PC-9 (cell line): ENCODE results near the gene KLHDC4. TPM values are rescaled to one million over a fixed set of nuclear protein-coding genes. Genes with fewer than 3 reads are reported as not detected.
A peak's percentile ranks its signal among the peaks of the same experiment; 100 is the strongest.

Experiments
- BruUV-seq: library from RNA; stranded (reverse); fragments of 400-500 nt; replicated peaks from 2 replicates; lab custom pipeline; 2021; lab: Mats Ljungman, UMichigan
- CTCF ChIA-PET: fragments of 300-600 bp; sonication (Branson Sonifier 250); formaldehyde crosslinking; loops from one replicate; lab custom pipeline; 2022; ENCODE audit warnings: antibody characterized with exemption; lab: Charles Lee
- POLR2A ChIA-PET: fragments of 300-600 bp; sonication (Branson Sonifier 250); formaldehyde crosslinking; loops from one replicate; lab custom pipeline; 2022; ENCODE audit warnings: antibody characterized with exemption; ENCODE audit not compliant: unreplicated experiment; lab: Charles Lee
- DNase-seq, 2 experiments: peaks; one replicate each; pipeline versions ENCODE4 v3.0.0 to v3.0.0-alpha.2; 2015 to 2022; ENCODE audit warnings: mixed read lengths in 1 of 2
- H2AFZ ChIP-seq: fragments of 200-600 bp; sonication (generic); 2 replicates; pipeline ENCODE4 v1.8.1; 2017; ENCODE audit warnings: antibody characterized with exemption
- H3F3A ChIP-seq: fragments of 200-600 bp; sonication (generic); 2 replicates; pipeline ENCODE4 v1.8.1; 2017; ENCODE audit warnings: antibody characterized with exemption, mild to moderate bottlenecking, low read depth; ENCODE audit not compliant: insufficient read depth
- H3K27ac ChIP-seq: fragments of 200-600 bp; sonication (generic); 2 replicates; pipeline ENCODE4 v1.6.1; 2016; ENCODE audit warnings: mixed run types
- H3K27me3 ChIP-seq: fragments of 200-600 bp; sonication (generic); 2 replicates; pipeline ENCODE4 v1.6.1; 2016; ENCODE audit warnings: low read depth, mixed run types; ENCODE audit not compliant: insufficient read depth
- H3K36me3 ChIP-seq: fragments of 200-600 bp; sonication (generic); 2 replicates; pipeline ENCODE4 v1.6.1; 2016; ENCODE audit warnings: low read depth, mixed run types
- H3K4me1 ChIP-seq: fragments of 200-600 bp; sonication (generic); replicated peaks from 2 replicates; pipeline ENCODE4 v1.6.1; 2016; ENCODE audit warnings: mixed run types; ENCODE audit not compliant: insufficient read depth
- H3K4me2 ChIP-seq: fragments of 200-600 bp; sonication (generic); 2 replicates; pipeline ENCODE4 v1.6.1; 2017; ENCODE audit warnings: mixed run types
- H3K4me3 ChIP-seq: fragments of 200-600 bp; sonication (generic); 2 replicates; pipeline ENCODE4 v1.6.1; 2016; ENCODE audit warnings: mixed run types
- H3K79me2 ChIP-seq: fragments of 200-600 bp; sonication (generic); 2 replicates; pipeline ENCODE4 v1.6.1; 2017; ENCODE audit warnings: low read depth, mixed run types
- H3K9me2 ChIP-seq: fragments of 200-600 bp; sonication (generic); 2 replicates; pipeline ENCODE4 v1.8.1; 2017; ENCODE audit warnings: mild to moderate bottlenecking; ENCODE audit not compliant: insufficient read depth
- H3K9me3 ChIP-seq: fragments of 200-600 bp; sonication (generic); 2 replicates; pipeline ENCODE4 v1.8.1; 2016; ENCODE audit warnings: low read depth; ENCODE audit not compliant: insufficient read depth
- H4K20me1 ChIP-seq: fragments of 200-600 bp; sonication (generic); 2 replicates; pipeline ENCODE4 v1.8.1; 2017; ENCODE audit not compliant: insufficient read depth
- EZH2 ChIP-seq: fragments of 200-600 bp; sonication (generic); IDR thresholded peaks from 2 replicates; pipeline ENCODE4 v1.8.0; 2017; ENCODE audit warnings: antibody characterized with exemption, low read depth
- intact Hi-C: fragments of 100-400 bp; cut with micrococcal nuclease; formaldehyde crosslinking; loops from one replicate; pipeline ENCODE4 v1.10.0; 2022; ENCODE audit not compliant: unreplicated experiment
- total RNA-seq: library from RNA; stranded (reverse); gene quantifications from 2 replicates; pipeline ENCODE4 v1.2.3, GENCODE V29; 2021
- TF ChIP-seq, protein P1 (sequence below): fragments of 200-600 bp; sonication (generic); conservative IDR thresholded peaks from 2 replicates; pipeline ENCODE4 v1.6.1; 2017; ENCODE audit warnings: mixed run types, antibody characterized with exemption, mild to moderate bottlenecking, moderate library complexity

KLHDC4 gene
- total RNA-seq, 1 experiment from 2014 or later = 66.5 TPM

DNA sequence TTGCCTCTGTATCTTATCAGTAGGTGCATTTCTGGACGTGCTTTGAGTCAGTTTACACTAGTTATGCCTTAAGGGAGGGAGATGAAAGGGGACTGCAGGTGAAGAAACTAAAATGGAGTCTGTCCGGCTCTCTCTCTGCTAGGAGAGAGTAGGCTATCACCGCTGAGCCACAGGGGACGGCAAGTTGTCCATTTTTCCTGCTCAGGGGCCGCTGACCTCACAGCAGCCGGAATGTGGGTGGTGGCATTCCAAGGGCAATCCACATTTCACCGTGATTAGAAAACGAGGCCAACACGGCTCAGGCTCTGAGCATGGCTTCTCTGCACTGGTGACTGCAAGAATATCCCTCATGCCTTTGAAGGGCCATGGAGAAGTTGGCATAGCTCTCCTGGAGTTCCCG, 19.0 kb upstream of the KLHDC4 start:
- ChIA-PET CTCF (no interaction called here), POLR2A (no interaction called here)
- no peak for TF ChIP-seq EZH2
- TF ChIP-seq, protein P1, sequence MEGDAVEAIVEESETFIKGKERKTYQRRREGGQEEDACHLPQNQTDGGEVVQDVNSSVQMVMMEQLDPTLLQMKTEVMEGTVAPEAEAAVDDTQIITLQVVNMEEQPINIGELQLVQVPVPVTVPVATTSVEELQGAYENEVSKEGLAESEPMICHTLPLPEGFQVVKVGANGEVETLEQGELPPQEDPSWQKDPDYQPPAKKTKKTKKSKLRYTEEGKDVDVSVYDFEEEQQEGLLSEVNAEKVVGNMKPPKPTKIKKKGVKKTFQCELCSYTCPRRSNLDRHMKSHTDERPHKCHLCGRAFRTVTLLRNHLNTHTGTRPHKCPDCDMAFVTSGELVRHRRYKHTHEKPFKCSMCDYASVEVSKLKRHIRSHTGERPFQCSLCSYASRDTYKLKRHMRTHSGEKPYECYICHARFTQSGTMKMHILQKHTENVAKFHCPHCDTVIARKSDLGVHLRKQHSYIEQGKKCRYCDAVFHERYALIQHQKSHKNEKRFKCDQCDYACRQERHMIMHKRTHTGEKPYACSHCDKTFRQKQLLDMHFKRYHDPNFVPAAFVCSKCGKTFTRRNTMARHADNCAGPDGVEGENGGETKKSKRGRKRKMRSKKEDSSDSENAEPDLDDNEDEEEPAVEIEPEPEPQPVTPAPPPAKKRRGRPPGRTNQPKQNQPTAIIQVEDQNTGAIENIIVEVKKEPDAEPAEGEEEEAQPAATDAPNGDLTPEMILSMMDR = no peak
- Histone ChIP-seq H3K4me1 (peaks cover 10% of the 10 kb centered on the region), H3K27ac (no peak overlapping the region), H3F3A (peaks cover 10% of the 10 kb centered on the region; the same call in 1 of the 2 replicates), H3K79me2 (no peaks in the 10 kb centered on the region), H3K9me2 (no peaks in the 10 kb centered on the region), H3K4me3 (no peak overlapping the region), H4K20me1 (no peaks in the 10 kb centered on the region), H3K9me3 (no peaks in the 10 kb centered on the region), H3K27me3 (no peaks in the 10 kb centered on the region), H3K36me3 (no peaks in the 10 kb centered on the region), H3K4me2 (no peak overlapping the region), H2AFZ (no peak overlapping the region)
- intact Hi-C loops = no loop called here
- DNase-seq = peak in 1 of 2 experiments; percentile 42
- BruUV-seq = no TSS peak

DNA sequence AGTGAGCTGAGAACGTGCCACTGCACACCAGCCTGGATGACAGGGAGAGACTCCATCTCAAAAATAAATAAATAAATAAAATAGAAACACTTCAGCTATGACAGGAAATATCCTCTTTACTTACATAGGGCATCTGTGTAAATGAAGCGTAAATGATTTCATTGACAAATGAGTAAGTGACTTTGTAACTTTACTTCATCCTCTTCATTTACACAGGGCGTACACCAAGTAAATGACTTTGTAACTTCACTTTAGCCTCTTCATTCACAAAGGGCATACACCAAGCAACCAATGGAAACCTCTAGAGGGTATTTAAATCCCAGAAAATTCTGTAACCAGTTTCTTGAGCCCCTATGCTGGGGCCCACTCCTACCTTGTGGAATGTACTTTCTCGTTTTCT, 16.2 kb upstream of the KLHDC4 start:
- peaks cover 19% of the 10 kb centered on the region for H3K4me1 ChIP-seq
- POLR2A ChIA-PET = no interaction called here

DNA sequence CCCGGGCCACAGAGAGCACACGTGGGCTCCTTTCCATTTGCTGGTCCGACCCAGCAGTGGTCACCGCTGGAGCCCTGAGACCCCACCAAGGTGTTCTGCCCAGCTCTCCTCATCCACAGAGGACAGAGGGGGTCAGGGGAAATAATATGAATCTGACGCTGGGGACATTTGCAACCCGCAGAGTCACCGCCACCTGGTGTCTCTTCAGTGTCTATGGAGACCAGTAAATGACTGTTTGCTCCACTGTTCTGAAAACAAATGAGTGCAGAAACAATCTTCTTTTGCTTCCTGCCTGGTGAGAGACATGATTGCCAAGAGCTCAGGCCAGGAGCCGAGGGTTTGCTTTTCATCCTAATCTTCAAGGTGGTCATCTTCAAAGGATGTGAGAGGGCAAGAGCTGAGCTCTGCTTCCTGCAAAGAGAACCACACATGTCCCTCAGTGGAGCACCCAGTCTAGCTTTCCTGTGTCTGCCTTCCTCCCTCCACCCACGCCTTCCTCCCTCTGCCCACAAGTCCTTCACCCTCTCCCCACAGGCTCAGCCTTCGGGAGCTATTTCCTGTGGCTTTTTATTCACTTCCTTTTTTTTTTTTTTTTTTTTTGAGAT, 14.7 kb upstream of the KLHDC4 start:
- Histone ChIP-seq H3F3A (peaks cover 12% of the 10 kb centered on the region; the same call in 1 of the 2 replicates), H3K27me3 (no peaks in the 10 kb centered on the region), H3K4me1 (peaks cover 19% of the 10 kb centered on the region), H2AFZ (no peak overlapping the region), H3K4me2 (no peak overlapping the region), H3K9me2 (no peaks in the 10 kb centered on the region), H3K36me3 (no peaks in the 10 kb centered on the region), H4K20me1 (no peaks in the 10 kb centered on the region), H3K79me2 (no peaks in the 10 kb centered on the region), H3K27ac (no peak overlapping the region), H3K4me3 (no peak overlapping the region), H3K9me3 (no peaks in the 10 kb centered on the region)
- BruUV-seq = no TSS peak
- POLR2A ChIA-PET = interaction anchor here (0.7 kb wide), 1 partner anchor 27 kb away, joined by 9 read pairs; no protein-coding TSS in a partner anchor
- no peak for DNase-seq
- TF ChIP-seq, protein P1 = no peak
- no peak for TF ChIP-seq EZH2
- CTCF ChIA-PET = interaction anchor here (0.7 to 1.1 kb wide), 3 partner anchors 71 to 144 kb away, joined by 8 to 9 read pairs (median 9); no protein-coding TSS in a partner anchor
- intact Hi-C loops = no loop called here

More for the DNA sequence above, 16.2 kb upstream of the KLHDC4 start:
- CTCF ChIA-PET = no interaction called here
- H3K27me3 ChIP-seq = no peaks in the 10 kb centered on the region
- no peaks in the 10 kb centered on the region for H3K79me2 ChIP-seq
- peaks cover 9% of the 10 kb centered on the region; the same call in 1 of the 2 replicates for H3F3A ChIP-seq
- BruUV-seq = no TSS peak
- H3K27ac ChIP-seq = no peak overlapping the region
- no peaks in the 10 kb centered on the region for H3K36me3 ChIP-seq
- no peak overlapping the region for H3K4me2 ChIP-seq
- DNase-seq = no peak
- intact Hi-C loops = no loop called here
- no peak overlapping the region for H3K4me3 ChIP-seq
- no peak for TF ChIP-seq EZH2
- TF ChIP-seq, protein P1 = no peak
- H2AFZ ChIP-seq = no peak overlapping the region; the same call in 1 of the 2 replicates
- no peaks in the 10 kb centered on the region for H4K20me1 ChIP-seq
- H3K9me2 ChIP-seq = no peaks in the 10 kb centered on the region
- no peaks in the 10 kb centered on the region for H3K9me3 ChIP-seq
